Measurements from ENCODE around the gene FARS2.

The FARS2 gene

DNA sequence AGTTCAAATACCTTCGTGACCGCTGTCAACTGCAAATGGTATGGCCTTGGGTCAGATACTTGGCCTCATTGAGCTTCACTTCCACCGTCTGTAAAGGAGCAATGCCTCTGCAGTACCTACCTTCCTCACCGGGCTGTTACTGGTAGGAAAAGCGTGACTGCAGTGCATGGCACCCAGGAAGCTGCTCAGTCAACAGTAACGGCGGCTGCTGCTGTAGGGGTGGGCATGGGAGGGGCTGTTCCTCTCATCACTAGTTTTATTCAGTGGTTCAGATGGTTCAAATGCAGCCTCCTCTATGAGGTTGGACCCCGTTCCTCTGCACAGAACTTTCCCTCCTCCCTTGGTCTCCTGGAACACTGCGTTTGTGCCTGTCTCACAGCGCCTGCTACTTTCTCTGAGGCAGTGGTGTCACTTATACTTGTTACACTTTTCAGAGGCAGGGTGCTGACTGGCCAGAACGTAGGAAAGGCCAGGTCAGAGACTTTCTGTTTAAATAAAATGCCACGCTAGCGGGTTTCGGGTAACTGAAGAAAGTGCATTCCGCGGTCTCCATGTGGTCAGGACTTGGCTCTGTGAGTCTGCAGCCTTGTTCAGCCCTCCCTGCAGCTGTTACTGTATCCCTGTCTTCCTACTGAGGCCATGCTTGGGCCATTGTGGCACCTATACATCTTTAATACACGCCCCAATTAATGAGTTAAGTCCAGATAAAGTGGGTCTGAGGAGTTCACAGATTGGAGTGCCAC, 465.8 kb downstream of the FARS2 start:
- peak; percentile 17 for DNase-seq (ENCODE audit: low read depth, low spot score)

DNA sequence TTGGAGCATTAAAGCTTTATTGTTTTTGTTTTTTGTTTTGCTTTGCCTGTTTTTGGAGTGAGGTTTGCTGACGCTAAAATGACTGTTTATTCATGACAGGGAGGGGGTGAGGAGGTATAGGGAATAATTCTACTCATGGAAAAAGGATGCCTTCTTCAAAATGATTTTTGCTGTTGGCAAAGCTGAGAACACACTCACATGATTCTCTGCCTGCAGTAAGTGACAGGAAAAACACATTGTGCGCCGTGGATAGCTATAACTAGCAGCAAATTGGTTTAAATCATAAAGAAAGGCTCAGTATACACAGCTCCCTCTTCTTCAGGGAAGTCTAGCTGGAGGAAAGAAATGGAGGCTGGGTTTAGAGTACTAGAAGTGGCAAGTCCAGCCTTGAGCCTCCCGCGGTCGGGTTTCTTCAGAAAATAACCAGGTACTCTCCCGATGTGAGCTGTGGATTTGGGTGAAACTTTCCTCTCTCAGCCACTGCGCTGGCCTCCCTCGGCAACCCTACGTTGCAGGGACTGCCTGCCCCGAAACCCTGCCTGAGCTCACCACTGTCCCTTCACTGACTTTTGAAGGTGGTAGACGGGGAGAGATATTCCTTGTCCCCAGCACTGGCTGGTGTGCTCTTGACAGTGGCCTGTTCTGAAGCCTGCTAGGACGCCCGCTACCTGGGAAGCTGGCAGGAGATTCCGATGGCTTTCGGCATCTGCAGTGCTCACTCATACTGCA, 467.2 kb downstream of the FARS2 start:
- no peak for DNase-seq (ENCODE audit: low read depth, low spot score)

DNA sequence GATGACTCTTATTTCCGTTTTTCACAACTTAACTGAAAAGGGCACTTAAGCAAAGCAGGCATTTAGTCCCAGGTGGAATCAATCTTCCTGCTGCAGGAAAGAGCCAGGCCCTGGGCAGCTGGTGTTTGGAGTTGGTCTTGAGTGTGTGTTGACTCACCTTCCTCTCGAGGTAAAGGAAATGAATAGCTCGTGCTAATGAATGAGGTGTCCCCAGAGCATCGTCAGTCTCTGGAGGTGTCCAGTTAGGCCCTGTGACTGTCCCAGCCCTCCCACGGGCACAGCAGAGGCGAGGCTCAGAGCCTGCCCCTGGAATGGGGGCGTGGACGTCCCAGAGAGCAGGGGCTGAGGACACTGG, 467.7 kb downstream of the FARS2 start:
- DNase-seq (ENCODE audit: low read depth, low spot score): peak; percentile 24

DNA sequence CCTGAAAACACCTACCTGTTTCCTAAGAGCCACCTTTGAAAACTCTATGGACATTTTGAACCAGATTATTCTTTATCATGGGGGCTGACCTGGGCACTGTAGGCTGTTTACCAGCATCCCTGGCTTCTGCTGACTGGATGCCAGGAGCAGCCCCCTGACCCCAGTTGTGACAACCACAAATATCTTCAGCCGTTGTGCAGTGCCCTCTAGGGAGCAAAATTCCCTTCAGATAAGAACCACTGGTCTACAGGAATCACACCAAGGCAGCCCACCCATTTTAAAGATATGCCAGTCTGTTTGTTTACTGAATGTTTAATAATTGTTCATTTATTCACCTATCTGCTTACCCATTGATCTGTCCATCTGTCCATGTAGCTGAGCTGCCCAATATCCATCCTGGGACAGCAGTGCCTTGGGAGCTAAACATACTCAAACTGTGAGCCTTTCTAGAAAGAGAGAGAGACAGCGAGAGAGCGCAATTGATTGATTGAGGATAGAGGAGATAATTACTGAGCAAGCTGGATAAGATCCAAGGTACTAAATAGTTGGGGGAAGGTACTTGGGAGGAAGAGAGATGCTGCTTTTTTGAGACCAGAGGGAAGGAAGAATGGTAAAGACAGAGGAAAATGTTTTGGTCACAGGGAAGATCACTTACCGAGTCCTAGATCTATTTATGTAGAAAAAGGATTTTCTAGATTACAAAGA, 468.7 kb downstream of the FARS2 start:
- no peak for DNase-seq (ENCODE audit: low read depth, low spot score)

DNA sequence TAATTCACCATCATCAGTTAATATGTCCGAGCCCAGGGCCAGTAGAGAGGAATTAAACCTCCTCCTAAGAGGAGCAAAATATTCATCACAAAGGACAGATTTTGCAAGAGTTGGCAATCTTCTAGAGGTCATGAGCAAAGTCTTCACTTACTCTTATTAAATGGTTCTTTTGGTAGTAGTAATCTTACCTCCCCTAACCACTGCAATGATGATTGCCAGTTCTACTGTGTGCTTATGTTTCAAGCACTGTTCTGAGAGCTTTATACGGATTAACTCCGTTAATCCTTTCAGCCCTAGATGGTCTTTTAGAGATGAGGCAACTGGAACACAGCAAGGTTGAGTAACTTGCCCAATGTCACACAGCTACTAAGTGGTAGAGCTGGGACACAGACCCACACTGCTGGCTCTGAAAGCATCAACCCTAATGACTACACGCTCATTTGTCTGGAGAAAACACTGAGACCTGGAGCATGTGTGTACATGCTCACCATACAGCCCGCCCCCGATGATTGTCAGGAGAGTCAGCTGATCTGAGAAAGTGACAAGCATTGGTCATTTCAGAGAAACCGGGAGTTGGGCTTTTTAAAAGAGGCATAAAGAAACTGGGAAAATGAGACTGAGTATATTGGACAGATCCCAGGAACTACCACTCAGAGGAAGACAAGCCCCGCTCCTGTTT, 469.4 kb downstream of the FARS2 start:
- no peak for DNase-seq (ENCODE audit: low read depth, low spot score)

DNA sequence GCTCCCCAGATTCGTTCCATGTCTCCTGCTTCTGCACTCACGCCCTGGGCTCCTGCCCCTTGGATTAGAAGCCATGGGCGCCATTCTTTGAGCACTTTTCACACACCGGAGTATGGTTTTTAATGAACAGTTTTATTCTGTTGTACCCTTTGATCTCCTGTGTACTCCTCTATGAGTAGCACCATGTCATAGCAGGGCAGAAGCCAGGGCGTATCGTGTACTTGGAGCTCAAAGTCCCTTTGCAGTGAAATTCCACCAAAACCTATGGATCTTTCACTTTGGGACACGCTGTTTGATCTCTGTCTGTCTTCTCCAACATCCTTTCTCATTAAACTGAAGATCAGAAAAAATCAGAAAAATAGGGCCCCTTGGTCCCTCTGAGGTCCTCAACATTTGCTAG, 470.1 kb downstream of the FARS2 start:
- no peak for DNase-seq (ENCODE audit: low read depth, low spot score)

DNA sequence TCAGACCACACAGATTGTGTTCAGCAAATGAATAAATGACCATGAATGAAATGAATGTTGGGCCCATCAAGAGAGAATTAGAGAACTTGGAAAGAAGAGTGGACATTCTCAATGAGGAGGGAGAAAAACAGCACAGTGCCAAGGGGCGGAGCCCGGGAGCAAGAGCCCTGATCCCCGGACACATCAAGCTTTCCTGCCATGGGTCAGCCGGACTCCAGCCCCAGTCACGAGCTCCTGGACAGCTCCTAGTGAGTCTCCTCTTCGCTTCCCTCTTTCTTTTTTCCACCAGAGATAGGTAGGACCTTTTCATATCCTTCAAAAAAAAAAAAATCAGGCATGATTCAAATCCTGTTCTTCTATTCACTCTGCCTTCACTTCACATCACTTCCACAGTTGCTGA, 471.2 kb downstream of the FARS2 start:
- no peak for DNase-seq (ENCODE audit: low read depth, low spot score)

DNA sequence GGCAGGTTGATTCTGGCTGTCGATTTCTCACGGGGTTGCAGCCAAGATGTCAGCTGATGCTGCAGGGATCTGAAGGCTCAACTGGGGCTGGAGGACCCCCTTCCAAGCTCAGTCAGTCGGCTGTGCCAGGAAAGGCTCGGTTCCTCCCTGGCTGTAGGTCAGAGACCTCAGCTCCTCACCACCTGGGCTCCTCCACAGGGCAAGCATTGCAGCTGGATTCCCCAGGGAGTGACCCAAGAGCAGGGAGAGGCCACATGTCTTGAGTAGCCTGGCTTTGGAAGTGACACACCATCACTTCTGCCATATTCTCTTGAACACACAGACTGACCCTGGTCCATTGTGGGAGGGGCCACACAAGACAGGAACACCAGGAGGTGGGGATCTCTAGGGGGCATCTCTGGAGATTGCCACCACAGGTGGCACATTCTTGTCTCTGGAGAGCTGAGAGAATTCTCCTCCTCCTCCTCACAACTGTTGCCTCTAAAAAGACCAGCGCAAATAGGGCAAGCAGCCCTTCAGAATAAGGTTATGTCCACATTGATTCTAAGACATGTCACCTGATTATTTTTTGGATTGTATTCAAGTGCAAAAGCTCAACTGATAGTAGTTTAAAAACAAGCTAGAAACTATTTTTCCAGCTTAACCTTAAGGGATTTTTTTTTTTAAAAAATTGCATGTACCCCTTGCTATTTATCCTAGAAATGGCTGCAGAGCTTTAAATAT, 474.9 kb downstream of the FARS2 start:
- DNase-seq (ENCODE audit: low read depth, low spot score): no peak

DNA sequence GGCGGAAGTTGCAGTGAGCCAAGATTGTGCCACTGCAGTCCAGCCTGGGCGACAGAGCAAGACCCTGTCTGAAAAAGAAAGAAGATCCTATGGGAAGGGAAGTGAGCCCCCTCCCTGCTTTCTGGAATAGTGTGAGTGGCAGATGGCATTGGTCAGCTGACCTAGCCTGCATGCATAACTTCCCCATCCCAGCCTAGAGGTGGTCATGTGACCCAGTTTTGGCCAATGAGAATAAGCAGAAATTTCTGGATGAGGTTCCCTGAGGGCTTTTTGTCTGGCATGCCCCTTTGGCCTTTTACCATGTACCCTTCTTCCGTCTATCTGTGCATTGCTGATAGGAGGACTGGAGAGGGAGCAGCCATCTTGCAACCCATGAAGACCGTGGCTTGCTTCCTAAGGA, 476.1 kb downstream of the FARS2 start:
- DNase-seq (ENCODE audit: low read depth, low spot score): no peak

DNA sequence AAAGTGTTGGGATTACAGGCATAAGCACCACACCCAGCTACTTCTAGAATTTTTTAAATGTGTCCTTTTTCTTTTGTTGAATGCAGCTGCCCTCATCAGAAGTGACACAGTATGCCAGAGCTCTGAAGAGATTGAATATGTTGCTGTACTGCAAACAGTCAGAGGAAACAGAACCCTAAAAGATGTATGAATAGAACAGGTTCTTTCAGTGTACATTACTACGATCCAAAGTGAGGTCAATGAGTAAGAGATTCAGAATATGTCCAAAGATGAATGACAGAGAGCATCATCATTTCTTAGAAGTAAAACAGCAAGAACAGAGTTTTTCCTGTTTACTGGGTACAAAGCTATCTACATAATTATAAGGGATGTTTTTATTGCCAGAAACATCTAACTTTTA, 476.9 kb downstream of the FARS2 start:
- DNase-seq (ENCODE audit: low read depth, low spot score): no peak

DNA sequence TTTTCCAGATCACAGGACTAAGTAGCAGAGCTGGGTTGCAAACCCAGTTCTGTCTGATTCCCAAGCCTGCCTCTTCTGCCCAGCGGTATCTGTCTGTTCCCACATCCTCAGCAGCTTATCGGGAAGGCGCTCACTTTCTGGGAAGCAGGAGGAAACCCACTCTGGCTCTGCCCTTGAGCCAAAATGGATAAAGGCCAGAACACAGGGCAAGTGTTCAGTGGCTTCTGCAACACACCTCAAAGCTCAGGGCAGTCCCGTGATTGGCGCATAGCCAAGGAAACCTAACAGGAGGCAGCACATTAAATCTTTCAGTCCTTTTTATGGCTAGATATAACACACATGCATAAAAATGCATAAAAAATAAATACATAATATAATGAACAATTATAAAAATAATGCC, 483.2 kb downstream of the FARS2 start:
- DNase-seq (ENCODE audit: low read depth, low spot score): no peak

DNA sequence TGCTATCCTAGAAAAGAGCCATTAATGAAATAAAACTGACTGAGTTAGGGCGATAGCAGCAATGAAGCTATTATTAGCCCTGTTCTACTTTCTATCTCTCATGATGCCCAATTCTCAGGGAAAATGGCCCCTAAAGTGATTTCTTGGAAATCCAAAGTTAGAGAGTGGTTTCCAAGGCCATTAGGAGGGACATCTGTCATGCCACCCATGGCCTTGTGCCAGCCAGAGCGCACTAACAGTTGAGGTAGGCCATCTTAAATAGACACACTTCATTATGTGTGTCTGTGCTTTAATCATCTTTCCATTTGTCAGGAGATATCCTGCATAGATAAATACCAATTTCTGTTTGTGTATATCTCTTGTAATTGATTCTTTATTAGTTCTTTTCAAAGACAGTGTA, 483.8 kb downstream of the FARS2 start:
- no peak for DNase-seq (ENCODE audit: low read depth, low spot score)

DNA sequence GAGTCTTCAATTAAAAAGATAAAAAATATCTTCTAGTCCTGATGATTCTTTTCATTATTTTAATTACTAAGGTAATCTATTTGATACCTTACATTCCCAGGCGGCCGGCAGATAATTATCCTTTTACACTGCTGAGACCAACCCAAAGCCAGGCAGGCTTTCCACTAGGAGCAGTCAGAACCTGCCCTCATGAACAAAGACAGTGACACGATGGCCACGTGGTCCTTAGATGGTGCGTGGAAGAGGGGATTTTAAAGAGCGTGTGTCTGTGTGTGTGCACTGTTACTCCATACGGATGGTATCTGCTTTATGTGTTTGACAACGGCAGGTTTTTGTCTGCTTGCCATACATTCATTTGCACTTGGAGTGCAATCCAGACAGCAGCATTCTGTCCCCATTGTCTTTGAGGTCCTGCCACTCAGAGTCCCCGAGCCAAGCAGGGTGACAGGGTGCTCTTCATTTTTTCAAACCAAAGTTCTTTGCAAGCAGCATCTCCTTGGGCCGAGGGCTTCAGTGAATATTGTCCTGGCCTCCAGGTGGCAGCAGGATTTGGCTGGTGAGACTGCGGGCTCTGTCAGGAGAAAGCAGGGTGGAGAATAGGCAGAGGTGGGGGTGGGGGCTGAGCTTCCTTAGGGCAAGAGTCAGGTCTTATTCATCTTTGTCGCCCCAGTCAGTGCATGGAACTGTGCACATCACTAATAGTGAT, 484.9 kb downstream of the FARS2 start:
- DNase-seq (ENCODE audit: low read depth, low spot score): no peak

DNA sequence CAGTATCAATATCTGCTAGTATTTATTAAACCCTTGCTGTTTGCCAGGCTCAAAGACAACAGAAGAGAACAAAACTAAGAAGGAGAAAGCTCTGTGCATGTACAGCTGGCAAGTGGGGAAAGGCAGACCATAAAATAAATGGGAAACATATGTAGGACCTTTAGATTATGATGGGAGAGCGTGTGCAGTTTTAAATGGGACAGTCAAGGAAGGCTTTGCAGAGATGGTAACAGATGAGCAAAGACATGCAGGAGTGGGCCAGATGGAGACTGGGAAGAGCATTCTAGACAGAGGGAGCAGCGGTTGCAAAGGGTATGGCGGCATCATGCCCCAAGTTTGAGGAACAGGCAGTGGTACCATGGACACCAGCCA, 485.4 kb downstream of the FARS2 start:
- DNase-seq (ENCODE audit: low read depth, low spot score): no peak

DNA sequence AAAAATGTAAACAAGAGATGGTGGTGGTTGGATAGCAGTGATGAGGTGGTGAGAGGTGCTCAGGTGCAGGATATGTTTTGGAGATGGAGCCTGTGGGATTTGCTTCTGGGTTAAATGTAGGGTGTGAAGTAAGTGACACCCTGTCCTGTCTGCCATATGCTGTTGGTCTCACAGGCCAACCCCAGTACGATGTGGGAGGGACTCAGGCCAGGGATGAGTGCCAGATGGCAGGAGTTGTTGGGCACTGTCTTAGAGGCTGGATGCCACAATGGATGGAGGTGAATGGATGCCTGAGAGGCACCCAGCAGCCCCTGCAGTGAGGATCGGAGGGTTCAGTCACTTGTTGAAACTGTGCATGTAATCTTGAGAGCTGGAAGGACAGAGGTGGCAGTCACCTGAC, 486.1 kb downstream of the FARS2 start:
- DNase-seq (ENCODE audit: low read depth, low spot score): no peak

DNA sequence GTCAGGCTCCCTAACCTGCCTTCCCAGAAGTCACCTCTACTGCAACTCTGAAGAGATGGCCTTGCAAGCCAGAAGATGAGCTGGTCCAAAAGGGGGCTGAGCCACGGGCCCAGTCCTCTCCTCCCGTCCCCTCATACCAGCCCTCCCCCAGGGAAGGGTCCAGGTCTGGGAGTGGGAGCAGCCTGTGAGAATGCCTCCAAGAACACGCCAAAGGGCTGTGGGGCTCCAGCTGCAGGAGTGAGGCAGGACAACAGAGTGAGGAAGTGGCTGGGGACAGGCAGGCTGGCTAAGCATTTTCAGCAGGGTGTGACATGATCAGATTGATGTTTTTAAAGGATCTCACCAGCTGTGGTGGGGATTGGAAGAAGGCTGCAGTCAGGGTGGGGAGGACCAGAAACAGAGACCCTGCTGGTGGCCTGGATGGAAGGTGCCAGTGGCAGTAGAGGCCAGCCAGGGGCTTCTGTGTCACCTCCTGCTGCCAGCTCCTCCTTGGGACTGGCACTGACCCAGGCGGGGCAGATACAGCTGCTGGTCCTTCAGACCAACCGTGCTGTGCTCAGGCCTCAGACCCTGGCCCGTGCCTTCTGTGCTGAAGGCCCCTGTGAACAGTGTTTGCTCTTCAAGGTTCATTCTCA, 487.8 kb downstream of the FARS2 start:
- no peak for DNase-seq (ENCODE audit: low read depth, low spot score)

DNA sequence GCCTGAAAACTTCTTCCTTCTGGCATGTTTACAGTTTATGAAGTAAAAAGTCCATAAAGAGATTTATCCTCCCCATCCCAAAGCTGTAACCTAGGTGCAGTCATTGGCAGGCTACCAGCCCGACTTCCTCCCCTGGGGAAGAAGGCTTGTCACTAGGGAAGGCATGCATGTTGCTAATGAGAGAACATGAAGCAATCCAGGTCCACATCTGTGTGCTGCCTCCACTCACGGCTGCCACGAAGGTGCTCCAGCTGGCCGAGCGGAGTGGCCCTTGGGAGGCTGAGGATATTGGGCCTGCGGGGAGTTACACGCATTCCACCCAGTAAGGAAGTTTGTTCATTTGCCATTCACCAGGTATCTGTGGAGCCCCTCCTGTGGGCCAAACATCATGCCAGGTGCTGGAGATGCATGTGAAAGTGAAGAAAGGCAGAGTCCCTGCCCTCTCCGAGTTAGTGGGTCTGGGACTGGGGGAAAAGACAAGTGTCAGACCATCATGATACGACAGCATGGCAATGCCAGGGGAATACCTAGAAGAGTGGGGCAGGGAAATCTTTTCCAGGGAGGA, 488.4 kb downstream of the FARS2 start:
- no peak for DNase-seq (ENCODE audit: low read depth, low spot score)

DNA sequence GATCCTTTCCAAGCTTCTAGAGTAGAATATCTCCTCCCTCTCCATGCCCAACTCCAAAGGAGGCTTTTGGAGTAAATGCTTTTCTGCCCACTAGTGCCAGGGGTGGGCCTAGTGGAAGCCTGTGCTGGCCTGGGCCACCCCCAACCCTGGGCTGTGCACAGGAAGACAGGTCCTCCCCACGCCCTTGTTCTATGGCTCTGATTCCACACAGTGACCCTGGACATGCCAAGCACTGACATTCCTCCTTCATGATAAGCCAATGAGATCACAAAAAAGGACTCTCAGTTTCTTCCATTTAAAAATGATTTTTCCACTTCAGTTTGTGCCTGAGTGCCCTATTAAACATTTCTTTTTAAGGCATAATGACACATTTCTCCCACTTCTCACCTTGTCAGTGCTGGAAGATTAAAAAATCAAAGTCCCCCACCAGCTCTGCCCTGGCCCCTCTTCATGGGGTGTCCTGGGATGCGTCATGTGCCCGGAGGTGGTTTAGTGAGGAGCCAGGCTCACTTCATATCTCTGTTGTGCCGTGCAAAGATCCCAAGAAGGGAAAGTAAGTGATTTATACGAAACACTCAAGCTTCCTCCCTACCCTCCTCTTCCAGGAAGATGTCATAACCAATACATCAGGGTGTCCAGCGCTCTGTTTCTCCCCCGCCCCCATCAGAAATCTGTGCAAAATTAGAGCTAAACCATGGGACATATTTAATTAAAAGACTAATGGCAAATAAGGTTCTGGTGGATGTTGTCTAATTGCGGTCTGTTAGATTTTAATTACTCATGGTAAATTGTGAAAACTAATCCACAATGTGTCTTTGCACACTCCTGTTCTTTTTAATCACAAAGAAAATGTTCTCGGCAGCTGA, 490.4 kb downstream of the FARS2 start:
- DNase-seq (ENCODE audit: low read depth, low spot score): peak; percentile 25

DNA sequence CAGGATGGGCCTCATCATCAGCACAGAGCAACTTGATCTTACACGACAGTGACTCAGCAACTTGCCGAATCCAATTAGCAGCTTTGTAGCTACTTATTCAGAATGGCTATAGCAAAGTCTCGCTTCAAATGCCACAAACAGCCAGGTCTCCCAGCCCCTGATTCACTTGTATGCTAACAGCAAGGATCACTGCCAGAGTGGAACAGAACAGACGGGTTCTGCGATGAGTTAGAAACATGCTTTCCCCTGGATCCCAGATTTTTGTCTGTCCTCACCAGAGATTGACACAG, 491.0 kb downstream of the FARS2 start:
- DNase-seq (ENCODE audit: low read depth, low spot score): peak; percentile 90

DNA sequence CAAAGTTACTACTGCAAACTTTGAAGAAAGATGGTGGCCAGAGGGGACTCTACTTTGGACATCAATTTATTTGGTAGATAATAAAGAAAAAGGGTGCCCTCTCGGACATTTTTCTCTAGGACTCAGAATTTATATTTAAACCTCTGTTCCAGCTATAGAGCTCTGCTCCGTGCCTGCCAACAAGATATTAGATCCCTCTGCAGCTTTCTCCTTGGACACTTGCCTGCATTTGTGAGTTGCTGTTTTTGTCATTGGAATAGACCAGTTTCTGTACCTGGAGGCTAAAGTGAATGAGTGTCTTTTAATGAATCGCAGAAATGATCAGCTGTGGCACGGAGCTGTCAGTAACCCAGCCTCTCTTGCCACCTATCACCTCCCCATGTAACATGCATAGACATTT, 491.9 kb downstream of the FARS2 start:
- DNase-seq (ENCODE audit: low read depth, low spot score): no peak

Data from astrocyte of the hippocampus (primary cell).